Omental fat pad (tissue), 4 donors: ENCODE measurements around the gene SLC35D2. TPM values are rescaled to one million over a fixed set of nuclear protein-coding genes. Genes with fewer than 3 reads are reported as not detected.

Experiments used
- ATAC-seq: fragments of 150-250 bp; one replicate; pipeline ENCODE4 v1.9.1; 2016; ENCODE audit warnings: mild to moderate bottlenecking, moderate library complexity; ENCODE audit not compliant: low FRiP score
- DNase-seq: peaks from one replicate; pipeline ENCODE4 v3.0.0-alpha.2; 2019; ENCODE audit warnings: low spot score
- CTCF ChIP-seq, 3 donors: fragments of 450-650 bp; IDR thresholded peaks; one replicate each; pipeline ENCODE4 v1.5.1; 2016 to 2017; ENCODE audit warnings: antibody characterized with exemption in 3 of 3, mild to moderate bottlenecking in 3 of 3, moderate library complexity in 2 of 3
- total RNA-seq, 4 donors: library from RNA; depleted of rRNA; stranded (reverse); fragments of >200 nt; gene quantifications; one replicate each; pipeline ENCODE4 v1.1.0, GENCODE V29; 2016

Gene SLC35D2
- total RNA-seq, 4 donors from 2014 or later: 13.8 to 18.4 (median 15.7) TPM

GRCh38 chr9:96386157-96386556 lies 2.6 kb upstream of the SLC35D2 start:
- no peak for ATAC-seq
- no peak for TF ChIP-seq CTCF (IDR thresholded peaks at IDR 0.05)

GRCh38 chr9:96382839-96383164 lies 709 bp downstream of the SLC35D2 start:
- DNase-seq (no peak), ATAC-seq (no peak)
- no peak for TF ChIP-seq CTCF (IDR thresholded peaks at IDR 0.05)

More at GRCh38 chr9:96386157-96386556, 2.6 kb upstream of the SLC35D2 start:
- DNase-seq: no peak

- ATAC-seq (no peak), DNase-seq (no peak)
- no peak for TF ChIP-seq CTCF (IDR thresholded peaks at IDR 0.05)
Observed at GRCh38 chr9:96382175-96382574, 1.3 kb downstream of the SLC35D2 start.

- no peak for TF ChIP-seq CTCF (IDR thresholded peaks at IDR 0.05)
- ATAC-seq: no peak
- DNase-seq: no peak
Observed at GRCh38 chr9:96381696-96382095, 1.8 kb downstream of the SLC35D2 start.

GRCh38 chr9:96381125-96381524 lies 2.4 kb downstream of the SLC35D2 start:
- DNase-seq: no peak
- no peak for ATAC-seq
- TF ChIP-seq CTCF (IDR thresholded peaks at IDR 0.05): no peak

- ATAC-seq (no peak), DNase-seq (no peak)
- TF ChIP-seq CTCF (IDR thresholded peaks at IDR 0.05): no peak
Observed at GRCh38 chr9:96379461-96379860, 4.0 kb downstream of the SLC35D2 start.

- DNase-seq (no peak), ATAC-seq (no peak)
- TF ChIP-seq CTCF (IDR thresholded peaks at IDR 0.05): no peak
Observed at GRCh38 chr9:96378187-96378586, 5.3 kb downstream of the SLC35D2 start.
